Mammary epithelial cell (primary cell): ENCODE data around the gene DERL2.

Source experiments
- CTCF ChIP-seq, 2 donors: IDR thresholded peaks in 1 of 2; conservative IDR thresholded peaks in 1 of 2; 2 replicates each; pipeline ENCODE4 v1.5.1; 2011 to 2012; ENCODE audit warnings: inconsistent platforms in 2 of 2, low read length in 2 of 2, mild to moderate bottlenecking in 2 of 2, control low read depth in 1 of 2, low read depth in 1 of 2; ENCODE audit not compliant: insufficient read depth in 1 of 2; ENCODE audit errors: extremely low read depth in 1 of 2
- EZH2 ChIP-seq: IDR thresholded peaks from 2 replicates; pipeline ENCODE4 v1.6.1; 2012; ENCODE audit warnings: low read length, inconsistent platforms, borderline replicate concordance

GRCh38 chr17:5516060-5516792 lies 30.2 kb upstream of the DERL2 start:
- TF ChIP-seq CTCF (conservative IDR thresholded peaks at IDR 0.05 in 1 of 2, IDR thresholded peaks at IDR 0.05 in 1 of 2; ENCODE audit: extremely low read depth in 1 of 2, insufficient read depth in 1 of 2, low read depth in 1 of 2, low read length in 2 of 2) (no peak), EZH2 (no peak)
